A549 (cell line): ENCODE measurements around the gene LARGE1. TPM values are rescaled to one million over a fixed set of nuclear protein-coding genes. Genes with fewer than 3 reads are reported as not detected.

ENCODE experiments used
- ATAC-seq, 2 experiments: fragments of 200-7000 bp in 1 of 2; fragments of >200 bp in 1 of 2; cut with Nextera tagmentation in 1 of 2; cut with Tn5 transposase in 1 of 2; 3 replicates each; pipeline versions ENCODE4 v1.8.0 to v1.9.1; 2018 to 2020; ENCODE audit warnings: mild to moderate bottlenecking in 1 of 2, moderate library complexity in 1 of 2
- CTCF ChIA-PET: fragments of 300-600 bp; sonication (Branson Sonifier 250); formaldehyde crosslinking; extraction: SDS; loops from one replicate; lab custom pipeline; 2021; ENCODE audit warnings: antibody characterized with exemption, inconsistent platforms; lab: Yijun Ruan, JAX
- POLR2A ChIA-PET: fragments of 350-600 bp; formaldehyde crosslinking; extraction: SDS; loops from one replicate; lab custom pipeline; 2021; ENCODE audit warnings: antibody characterized with exemption, inconsistent platforms; lab: Yijun Ruan, JAX
- DNase-seq, 2 experiments: peaks; one replicate each; pipeline versions ENCODE4 v3.0.0 to v3.0.0-alpha.2; 2011 to 2016; ENCODE audit warnings: low read depth in 1 of 2, low spot score in 1 of 2
- FAIRE-seq: peaks from 2 replicates; lab custom pipeline; 2011; peaks lifted over from hg19 to GRCh38; lab: Jason Lieb, UNC
- H3K27ac ChIP-seq, 2 experiments: fragments of >200 bp; sonication (Bioruptor Twin); formaldehyde crosslinking; 3 replicates each; pipeline ENCODE4 v1.5.1; 2016 to 2017
- H3K4me1 ChIP-seq: fragments of >200 bp; sonication (Bioruptor Twin); formaldehyde crosslinking; 3 replicates; pipeline ENCODE4 v1.6.1; 2016
- H3K4me2 ChIP-seq: fragments of >200 bp; sonication (Bioruptor Twin); formaldehyde crosslinking; 3 replicates; pipeline ENCODE4 v1.6.1; 2016
- H3K4me3 ChIP-seq: fragments of >200 bp; sonication (Bioruptor Twin); formaldehyde crosslinking; 3 replicates; pipeline ENCODE4 v1.5.1; 2016
- H3K9me3 ChIP-seq: fragments of >200 bp; sonication (Bioruptor Twin); formaldehyde crosslinking; 3 replicates; pipeline ENCODE4 v1.6.1; 2016
- BCL3 ChIP-seq: fragments of >200 bp; sonication (Bioruptor Twin); formaldehyde crosslinking; IDR thresholded peaks from 3 replicates; pipeline ENCODE4 v1.6.1; 2016
- CBX2 ChIP-seq: fragments of 200-600 bp; sonication (generic); IDR thresholded peaks from 2 replicates; pipeline ENCODE4 v1.6.1; 2016; ENCODE audit warnings: low read depth, mild to moderate bottlenecking, borderline replicate concordance
- CBX8 ChIP-seq: fragments of 200-600 bp; sonication (generic); IDR thresholded peaks from 2 replicates; pipeline ENCODE4 v1.6.1; 2016
- CHD4 ChIP-seq: fragments of 200-600 bp; sonication (generic); IDR thresholded peaks from 2 replicates; pipeline ENCODE4 v1.6.1; 2016; ENCODE audit warnings: antibody characterized with exemption, mild to moderate bottlenecking, borderline replicate concordance
- CTCF ChIP-seq: fragments of >200 bp; sonication (Bioruptor Twin); formaldehyde crosslinking; IDR thresholded peaks from 3 replicates; pipeline ENCODE4 v1.5.1; 2016
- E2F6 ChIP-seq: IDR thresholded peaks from 2 replicates; pipeline ENCODE4 v1.6.1; 2012; ENCODE audit warnings: low read depth, borderline replicate concordance
- FOSB ChIP-seq: fragments of 250-450 bp; sonication (Bioruptor Pico); IDR thresholded peaks from 2 replicates; pipeline ENCODE4 v1.5.0; 2020; ENCODE audit warnings: mild to moderate bottlenecking, moderate library complexity
- FOXS1 ChIP-seq: fragments of 250-450 bp; sonication (Bioruptor Pico); IDR thresholded peaks from 2 replicates; pipeline ENCODE4 v1.5.0; 2020; ENCODE audit warnings: mild to moderate bottlenecking, moderate library complexity
- HEYL ChIP-seq: fragments of 250-450 bp; sonication (Bioruptor Pico); IDR thresholded peaks from 2 replicates; pipeline ENCODE4 v1.8.0; 2021; ENCODE audit warnings: mild to moderate bottlenecking, moderate library complexity
- HMGXB4 ChIP-seq: fragments of 250-450 bp; sonication (Bioruptor Pico); IDR thresholded peaks from 2 replicates; pipeline ENCODE4 v1.5.0; 2021; ENCODE audit warnings: mild to moderate bottlenecking, moderate library complexity, borderline replicate concordance
- JUN ChIP-seq, 2 experiments: fragments of >200 bp; sonication (Bioruptor Twin); formaldehyde crosslinking; IDR thresholded peaks; 2 replicates in 1 of 2; 3 replicates in 1 of 2; pipeline ENCODE4 v1.6.1; 2016 to 2017
- KDM1A ChIP-seq: fragments of 200-600 bp; sonication (generic); IDR thresholded peaks from 2 replicates; pipeline ENCODE4 v1.6.1; 2016; ENCODE audit warnings: low read depth, mild to moderate bottlenecking
- PHF8 ChIP-seq: fragments of 200-600 bp; sonication (generic); IDR thresholded peaks from 2 replicates; pipeline ENCODE4 v1.6.1; 2016; ENCODE audit warnings: low read depth, mild to moderate bottlenecking, antibody characterized with exemption, moderate library complexity, borderline replicate concordance
- RCOR1 ChIP-seq: fragments of 150-350 bp; IDR thresholded peaks from 2 replicates; pipeline ENCODE4 v1.6.1; 2014; ENCODE audit warnings: antibody characterized with exemption, low read length, low read depth
- REST ChIP-seq: fragments of 200-600 bp; sonication (generic); IDR thresholded peaks from 2 replicates; pipeline ENCODE4 v1.6.1; 2016; ENCODE audit warnings: antibody characterized with exemption, mild to moderate bottlenecking, moderate library complexity
- SMC3 ChIP-seq: fragments of >200 bp; sonication (Bioruptor Twin); formaldehyde crosslinking; IDR thresholded peaks from 3 replicates; pipeline ENCODE4 v1.6.1; 2018; ENCODE audit warnings: inconsistent platforms
- TFCP2L1 ChIP-seq: fragments of 250-450 bp; sonication (Bioruptor Pico); IDR thresholded peaks from 2 replicates; pipeline ENCODE4 v1.5.0; 2021; ENCODE audit warnings: mild to moderate bottlenecking
- USF2 ChIP-seq: fragments of 450-650 bp; IDR thresholded peaks from 2 replicates; pipeline ENCODE4 v1.6.1; 2014; ENCODE audit warnings: antibody characterized with exemption
- ZFP36 ChIP-seq: fragments of 450-650 bp; IDR thresholded peaks from 2 replicates; pipeline ENCODE4 v1.6.1; 2014; ENCODE audit warnings: borderline replicate concordance; ENCODE audit not compliant: partially characterized antibody
- ZNF302 ChIP-seq: fragments of 250-450 bp; sonication (Bioruptor Pico); IDR thresholded peaks from 2 replicates; pipeline ENCODE4 v1.9.0; 2021; ENCODE audit warnings: inconsistent platforms, mild to moderate bottlenecking, moderate library complexity
- WGBS: methylation state at CpG from one replicate; pipeline ENCODE4 v1.1.6; 2017; ENCODE audit errors: missing lambda C conversion rate; 5-methylcytosine and 5-hydroxymethylcytosine counted together
- polyA plus RNA-seq, 4 experiments: library from polyadenylated mRNA; depleted of rRNA in 3 of 4; stranded (reverse); fragments of >200 nt; fragmentation: RNase III in 1 of 4; extraction: RNeasy Plus Mini Kit Qiagen cat#74134 plus additional on column Dnase treatment in 1 of 4; gene quantifications; 2 replicates in 3 of 4; 3 replicates in 1 of 4; pipeline ENCODE4 v1.2.3, GENCODE V29; 2011 to 2017

Gene LARGE1
- polyA plus RNA-seq, 2 of the 4 experiments (the other 2 are of a cell fraction), result 2.7 to 5.8 TPM

GRCh38 chr22:33739516-33739915, 180.8 kb downstream of the LARGE1 start:
- DNase-seq (no peak), FAIRE-seq (no peak), ATAC-seq (no peak)
- no peaks in the 10 kb centered on the region for H3K9me3 ChIP-seq
- no peak overlapping the region for H3K4me3 ChIP-seq
- no peaks in the 10 kb centered on the region for H3K4me1 ChIP-seq
- no peak overlapping the region for H3K4me2 ChIP-seq
- H3K27ac ChIP-seq, result no peak overlapping the region
- no peak for TF ChIP-seq SMC3
- TF ChIP-seq HMGXB4 (CRISPR knock-in tag), result no peak
- TF ChIP-seq TFCP2L1 (CRISPR knock-in tag), result no peak
- TF ChIP-seq HEYL, result no peak
- TF ChIP-seq CBX8, result no peak
- no peak for TF ChIP-seq ZNF302
- no peak for TF ChIP-seq CTCF
- no peak for TF ChIP-seq JUN (IDR thresholded peaks at IDR 0.05)
- no peak for TF ChIP-seq CBX2
- TF ChIP-seq BCL3, result no peak
- TF ChIP-seq FOSB (CRISPR knock-in tag), result no peak
- TF ChIP-seq E2F6, result no peak
- no peak for TF ChIP-seq RCOR1
- no peak for TF ChIP-seq USF2
- no peak for TF ChIP-seq ZFP36
- TF ChIP-seq CHD4, result no peak
- TF ChIP-seq FOXS1, result no peak
- no peak for TF ChIP-seq PHF8
- no peak for TF ChIP-seq REST
- no peak for TF ChIP-seq KDM1A
- ChIA-PET POLR2A (no interaction called here), CTCF (no interaction called here)
- 72% methylated on average over 4 of the region's 4 CpGs for WGBS
